Measurements from ENCODE around the gene JRKL. TPM values are rescaled to one million over a fixed set of nuclear protein-coding genes. Genes with fewer than 3 reads are reported as not detected.

JRKL gene
- total and polyA plus RNA-seq, 5 donors from 2014 or later, result 2.1 to 5.3 (median 3.4) TPM

DNA sequence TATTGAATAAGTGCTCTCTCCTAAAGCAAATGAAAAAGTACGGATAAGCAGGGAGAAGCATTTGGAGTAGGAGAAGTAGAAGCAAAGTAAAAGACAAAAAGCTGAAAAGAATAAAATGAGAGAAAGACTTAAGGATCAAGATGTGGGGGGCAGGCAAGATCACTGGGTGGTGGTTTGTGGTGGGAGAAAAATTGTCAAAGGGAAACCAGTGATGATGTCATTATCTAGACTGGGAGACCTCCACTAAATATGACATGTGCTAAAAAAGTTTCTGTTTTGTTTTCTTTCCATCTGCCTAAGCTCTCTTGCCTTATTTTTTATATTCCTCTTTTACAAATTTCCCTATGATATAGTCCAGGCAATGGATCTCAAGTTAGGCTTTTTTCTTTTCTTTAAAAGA lies 32.0 kb upstream of the JRKL start:
- peaks cover 46% of the 10 kb centered on the region for H3K36me3 ChIP-seq (ENCODE audit: control insufficient read depth, insufficient read depth, low read length)
- H3K4me1 Mint-ChIP-seq, result peaks cover 2 to 36% (median 14%) of the 10 kb centered on the region in 4 donors
- H3K9me3 ChIP-seq (ENCODE audit: control insufficient read depth in 2 of 2, low read length in 2 of 2), result no peaks in the 10 kb centered on the region
- peak overlapping the region in 1 of 3 donors; percentile 22 for H3K27ac Mint-ChIP-seq
- no peak for ATAC-seq (ENCODE audit: low read depth in 2 of 2)
- H3K4me3 ChIP-seq (ENCODE audit: low read depth, low read length), result no peak overlapping the region
- no peak overlapping the region for H3K27ac ChIP-seq (ENCODE audit: insufficient read depth, low read length, poor library complexity, severe bottlenecking)
- H3K9me3 Mint-ChIP-seq, result peaks cover 0 to 2% (median 0%) of the 10 kb centered on the region in 7 donors
- no peaks in the 10 kb centered on the region for H3K27me3 Mint-ChIP-seq
- no peak for DNase-seq
- H3K27me3 ChIP-seq (ENCODE audit: control insufficient read depth, insufficient read depth, low read length), result no peaks in the 10 kb centered on the region
- no peak overlapping the region for H3K4me3 Mint-ChIP-seq
- peaks cover 47% of the 10 kb centered on the region for H3K36me3 Mint-ChIP-seq
- H3K4me1 ChIP-seq (ENCODE audit: control insufficient read depth, insufficient read depth, low read length, poor library complexity, severe bottlenecking), result no peaks in the 10 kb centered on the region

DNA sequence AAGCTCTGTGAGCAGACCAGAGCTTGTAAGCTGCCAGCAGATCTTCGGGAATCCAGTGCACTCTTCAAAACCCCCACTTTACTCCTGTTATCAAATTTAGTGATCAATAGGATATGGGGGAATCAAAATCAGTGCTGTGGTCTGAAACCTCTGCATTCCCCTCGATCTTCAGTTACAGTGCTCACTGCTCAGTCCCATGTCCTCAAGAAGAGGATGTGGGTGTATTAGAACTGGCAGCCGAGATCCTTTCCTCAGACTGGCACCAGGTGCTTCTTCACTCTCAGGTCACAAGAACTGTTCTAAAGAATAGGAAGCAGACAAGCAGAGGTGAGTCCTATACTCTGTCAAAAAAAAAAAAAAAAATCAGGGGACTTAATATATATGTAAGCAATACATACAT lies 31.5 kb upstream of the JRKL start:
- Histone ChIP-seq H3K9me3 (ENCODE audit: control insufficient read depth in 2 of 2, low read length in 2 of 2) (no peaks in the 10 kb centered on the region), H3K4me1 (ENCODE audit: control insufficient read depth, insufficient read depth, low read length, poor library complexity, severe bottlenecking) (no peaks in the 10 kb centered on the region), H3K36me3 (ENCODE audit: control insufficient read depth, insufficient read depth, low read length) (peaks cover 46% of the 10 kb centered on the region), H3K27ac (ENCODE audit: insufficient read depth, low read length, poor library complexity, severe bottlenecking) (no peak overlapping the region), H3K4me3 (ENCODE audit: low read depth, low read length) (no peak overlapping the region), H3K27me3 (ENCODE audit: control insufficient read depth, insufficient read depth, low read length) (no peaks in the 10 kb centered on the region)
- no peak overlapping the region for H3K4me3 Mint-ChIP-seq
- no peaks in the 10 kb centered on the region for H3K27me3 Mint-ChIP-seq
- ATAC-seq (ENCODE audit: low read depth in 2 of 2) (no peak), DNase-seq (no peak)
- peaks cover 0 to 2% (median 0%) of the 10 kb centered on the region in 7 donors for H3K9me3 Mint-ChIP-seq
- H3K4me1 Mint-ChIP-seq, result peaks cover 2 to 36% (median 14%) of the 10 kb centered on the region in 4 donors
- H3K36me3 Mint-ChIP-seq, result peaks cover 47% of the 10 kb centered on the region
- H3K27ac Mint-ChIP-seq, result peak overlapping the region in 1 of 3 donors; percentile 22

DNA sequence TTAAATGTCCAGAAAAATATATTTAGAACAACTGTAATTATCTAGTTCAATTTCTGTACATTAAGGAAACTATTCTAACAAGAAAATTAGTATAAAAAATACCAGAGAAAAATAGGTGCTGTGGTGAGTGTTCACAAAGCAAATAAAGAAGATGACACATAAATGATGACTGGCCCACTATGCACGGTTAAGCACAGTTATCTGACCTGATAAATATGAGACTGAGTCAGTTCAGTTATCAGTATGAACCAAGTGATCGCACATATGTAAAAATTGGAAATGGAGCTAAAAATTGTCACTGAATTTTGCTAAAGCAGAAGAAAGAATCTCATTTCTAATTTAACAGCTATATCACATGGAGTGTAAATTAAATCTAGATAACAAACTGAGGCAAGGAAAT lies 28.0 kb upstream of the JRKL start:
- Histone ChIP-seq H3K27ac (ENCODE audit: insufficient read depth, low read length, poor library complexity, severe bottlenecking) (no peak overlapping the region), H3K4me3 (ENCODE audit: low read depth, low read length) (no peak overlapping the region), H3K27me3 (ENCODE audit: control insufficient read depth, insufficient read depth, low read length) (no peaks in the 10 kb centered on the region), H3K36me3 (ENCODE audit: control insufficient read depth, insufficient read depth, low read length) (peaks cover 55% of the 10 kb centered on the region), H3K9me3 (ENCODE audit: control insufficient read depth in 2 of 2, low read length in 2 of 2) (no peaks in the 10 kb centered on the region), H3K4me1 (ENCODE audit: control insufficient read depth, insufficient read depth, low read length, poor library complexity, severe bottlenecking) (no peaks in the 10 kb centered on the region)
- no peak for DNase-seq
- no peak for ATAC-seq (ENCODE audit: low read depth in 2 of 2)
- H3K4me3 Mint-ChIP-seq, result no peak overlapping the region
- no peak overlapping the region for H3K27ac Mint-ChIP-seq
- H3K9me3 Mint-ChIP-seq, result no peaks in the 10 kb centered on the region
- H3K4me1 Mint-ChIP-seq, result peaks cover 0 to 31% (median 9%) of the 10 kb centered on the region in 4 donors
- peaks cover 23% of the 10 kb centered on the region for H3K36me3 Mint-ChIP-seq
- H3K27me3 Mint-ChIP-seq, result no peaks in the 10 kb centered on the region

DNA sequence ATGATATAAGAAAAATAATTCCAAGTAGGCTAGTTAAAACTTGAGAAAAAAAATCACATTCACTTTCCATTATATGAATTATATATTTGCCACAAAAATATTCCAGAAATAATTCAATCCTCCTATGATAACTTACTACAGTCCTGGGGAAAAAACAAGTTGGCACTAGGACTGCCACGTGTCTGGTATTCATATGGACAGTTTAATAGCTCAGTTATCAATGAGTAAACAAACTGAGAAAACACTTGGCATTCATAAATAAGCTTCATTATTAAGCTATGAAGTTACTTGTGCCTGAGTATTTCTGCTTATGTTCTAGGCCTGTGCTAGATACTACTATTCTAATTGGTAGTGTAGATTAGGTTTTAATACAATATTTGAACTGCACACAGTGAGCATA lies 24.3 kb upstream of the JRKL start:
- Histone ChIP-seq H3K27me3 (ENCODE audit: control insufficient read depth, insufficient read depth, low read length) (no peaks in the 10 kb centered on the region), H3K4me3 (ENCODE audit: low read depth, low read length) (no peak overlapping the region), H3K36me3 (ENCODE audit: control insufficient read depth, insufficient read depth, low read length) (peaks cover 64% of the 10 kb centered on the region), H3K9me3 (ENCODE audit: control insufficient read depth in 2 of 2, low read length in 2 of 2) (no peaks in the 10 kb centered on the region), H3K4me1 (ENCODE audit: control insufficient read depth, insufficient read depth, low read length, poor library complexity, severe bottlenecking) (no peaks in the 10 kb centered on the region), H3K27ac (ENCODE audit: insufficient read depth, low read length, poor library complexity, severe bottlenecking) (no peak overlapping the region)
- peaks cover 0 to 12% (median 3%) of the 10 kb centered on the region in 4 donors for H3K4me1 Mint-ChIP-seq
- H3K27ac Mint-ChIP-seq, result no peak overlapping the region
- H3K27me3 Mint-ChIP-seq, result no peaks in the 10 kb centered on the region
- DNase-seq (no peak), ATAC-seq (ENCODE audit: low read depth in 2 of 2) (no peak)
- H3K9me3 Mint-ChIP-seq, result peaks cover 0 to 2% (median 0%) of the 10 kb centered on the region in 7 donors
- peaks cover 24% of the 10 kb centered on the region for H3K36me3 Mint-ChIP-seq
- H3K4me3 Mint-ChIP-seq, result no peak overlapping the region

DNA sequence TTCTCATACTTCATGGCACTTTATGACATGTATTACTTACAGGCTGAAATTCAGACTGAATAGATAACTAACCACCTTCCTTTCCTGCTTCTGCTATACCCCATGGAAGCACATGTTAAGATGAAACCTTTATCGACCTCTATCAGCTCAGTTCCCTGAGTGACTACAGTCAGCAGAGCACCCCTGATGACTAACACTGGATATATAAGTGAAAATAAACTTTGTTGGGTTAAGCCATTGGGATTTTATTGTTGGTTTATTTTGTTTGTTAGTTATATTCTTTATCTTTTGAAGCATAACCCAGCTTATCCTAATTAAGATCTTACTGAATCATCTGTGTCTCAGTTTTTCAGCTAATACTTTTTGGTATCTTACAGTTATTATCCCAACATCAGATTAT lies 23.8 kb upstream of the JRKL start:
- Mint-ChIP-seq H3K4me1 (peaks cover 0 to 12% (median 3%) of the 10 kb centered on the region in 4 donors), H3K27me3 (no peaks in the 10 kb centered on the region), H3K9me3 (peaks cover 0 to 2% (median 0%) of the 10 kb centered on the region in 7 donors), H3K4me3 (no peak overlapping the region), H3K36me3 (peaks cover 28% of the 10 kb centered on the region), H3K27ac (no peak overlapping the region)
- Histone ChIP-seq H3K4me1 (ENCODE audit: control insufficient read depth, insufficient read depth, low read length, poor library complexity, severe bottlenecking) (no peaks in the 10 kb centered on the region), H3K27ac (ENCODE audit: insufficient read depth, low read length, poor library complexity, severe bottlenecking) (no peak overlapping the region), H3K27me3 (ENCODE audit: control insufficient read depth, insufficient read depth, low read length) (no peaks in the 10 kb centered on the region), H3K36me3 (ENCODE audit: control insufficient read depth, insufficient read depth, low read length) (peaks cover 65% of the 10 kb centered on the region), H3K4me3 (ENCODE audit: low read depth, low read length) (no peak overlapping the region), H3K9me3 (ENCODE audit: control insufficient read depth in 2 of 2, low read length in 2 of 2) (no peaks in the 10 kb centered on the region)
- ATAC-seq (ENCODE audit: low read depth in 2 of 2), result no peak
- no peak for DNase-seq

DNA sequence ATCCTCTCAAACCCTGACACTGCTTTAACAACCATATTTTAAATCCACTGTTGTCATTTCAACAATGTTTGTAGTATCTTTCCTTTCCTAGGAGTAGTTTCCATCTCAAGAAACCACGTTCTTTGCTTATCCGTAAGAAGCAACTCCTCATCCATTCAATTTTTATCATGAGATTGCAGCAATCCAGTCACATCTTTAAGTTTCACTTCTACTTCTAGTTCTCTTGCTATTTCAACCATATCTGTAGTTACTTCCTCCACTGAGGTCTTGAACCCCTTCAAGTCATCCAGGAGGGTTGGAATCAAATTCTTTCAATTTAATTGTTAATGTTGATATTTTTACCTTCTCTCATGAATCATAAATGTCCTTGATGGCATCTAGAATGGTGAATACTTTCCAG lies 22.5 kb upstream of the JRKL start:
- H3K4me3 ChIP-seq (ENCODE audit: low read depth, low read length), result no peak overlapping the region
- H3K27me3 ChIP-seq (ENCODE audit: control insufficient read depth, insufficient read depth, low read length), result no peaks in the 10 kb centered on the region
- H3K9me3 ChIP-seq (ENCODE audit: control insufficient read depth in 2 of 2, low read length in 2 of 2), result no peaks in the 10 kb centered on the region
- peak overlapping the region in 1 of 4 donors; percentile 15 for H3K4me3 Mint-ChIP-seq
- no peak overlapping the region for H3K27ac Mint-ChIP-seq
- no peak for ATAC-seq (ENCODE audit: low read depth in 2 of 2)
- peaks cover 61% of the 10 kb centered on the region for H3K36me3 ChIP-seq (ENCODE audit: control insufficient read depth, insufficient read depth, low read length)
- no peaks in the 10 kb centered on the region for H3K4me1 ChIP-seq (ENCODE audit: control insufficient read depth, insufficient read depth, low read length, poor library complexity, severe bottlenecking)
- no peaks in the 10 kb centered on the region for H3K27me3 Mint-ChIP-seq
- H3K4me1 Mint-ChIP-seq, result peaks cover 0 to 8% (median 3%) of the 10 kb centered on the region in 4 donors
- H3K27ac ChIP-seq (ENCODE audit: insufficient read depth, low read length, poor library complexity, severe bottlenecking), result no peak overlapping the region
- H3K9me3 Mint-ChIP-seq, result peaks cover 0 to 2% (median 0%) of the 10 kb centered on the region in 7 donors
- peaks cover 35% of the 10 kb centered on the region for H3K36me3 Mint-ChIP-seq
- no peak for DNase-seq

DNA sequence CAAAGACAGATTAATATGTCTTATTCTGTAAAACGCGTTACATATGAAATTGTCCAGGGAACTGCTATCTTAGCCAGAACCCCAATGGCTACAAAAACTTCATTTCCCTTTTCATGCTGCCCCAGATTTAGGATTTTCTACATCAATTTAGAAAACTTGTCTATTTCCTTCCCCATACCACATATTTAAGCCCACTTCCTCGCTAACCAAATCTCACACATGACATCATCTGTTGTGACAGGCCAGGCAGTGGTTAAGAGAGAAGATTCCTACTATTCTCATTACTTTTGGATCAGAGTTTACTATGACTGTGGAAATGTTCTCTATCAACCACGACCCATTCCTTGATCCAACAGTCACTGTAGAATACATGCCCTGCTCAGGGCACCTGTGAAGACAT lies 16.0 kb upstream of the JRKL start:
- DNase-seq (no peak), ATAC-seq (ENCODE audit: low read depth in 2 of 2) (no peak)
- peaks cover 0 to 18% (median under 1%) of the 10 kb centered on the region in 4 donors for H3K4me1 Mint-ChIP-seq
- no peaks in the 10 kb centered on the region for H3K4me1 ChIP-seq (ENCODE audit: control insufficient read depth, insufficient read depth, low read length, poor library complexity, severe bottlenecking)
- H3K4me3 ChIP-seq (ENCODE audit: low read depth, low read length), result no peak overlapping the region
- H3K4me3 Mint-ChIP-seq, result no peak overlapping the region
- peaks cover 30% of the 10 kb centered on the region for H3K36me3 ChIP-seq (ENCODE audit: control insufficient read depth, insufficient read depth, low read length)
- no peaks in the 10 kb centered on the region for H3K27me3 Mint-ChIP-seq
- peaks cover 0 to 2% (median 0%) of the 10 kb centered on the region in 7 donors for H3K9me3 Mint-ChIP-seq
- H3K27ac ChIP-seq (ENCODE audit: insufficient read depth, low read length, poor library complexity, severe bottlenecking), result no peak overlapping the region
- H3K36me3 Mint-ChIP-seq, result peaks cover 28% of the 10 kb centered on the region
- no peaks in the 10 kb centered on the region for H3K9me3 ChIP-seq (ENCODE audit: control insufficient read depth in 2 of 2, low read length in 2 of 2)
- no peaks in the 10 kb centered on the region for H3K27me3 ChIP-seq (ENCODE audit: control insufficient read depth, insufficient read depth, low read length)
- no peak overlapping the region for H3K27ac Mint-ChIP-seq

DNA sequence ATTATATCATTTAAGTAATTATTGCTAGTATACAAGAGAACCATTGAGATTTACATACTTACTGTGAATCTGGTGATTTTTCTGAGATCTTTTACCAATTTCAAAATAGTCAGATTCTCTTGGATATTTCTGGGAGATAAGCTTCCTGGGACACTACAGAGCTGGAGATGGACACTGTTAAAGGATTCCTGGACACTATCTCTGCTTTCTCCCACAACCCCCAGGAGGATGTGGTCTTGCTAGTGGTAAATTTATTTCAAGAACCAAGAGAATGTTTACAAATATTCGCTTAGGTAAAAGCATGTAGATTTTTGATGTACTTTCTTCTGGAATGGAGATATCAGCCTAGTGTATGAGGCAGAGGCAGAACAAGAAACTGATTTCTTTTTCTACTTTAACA lies 13.0 kb upstream of the JRKL start:
- ATAC-seq (ENCODE audit: low read depth in 2 of 2), result no peak
- no peak for DNase-seq

More for the DNA sequence above, 13.0 kb upstream of the JRKL start:
- no peaks in the 10 kb centered on the region for H3K4me1 ChIP-seq (ENCODE audit: control insufficient read depth, insufficient read depth, low read length, poor library complexity, severe bottlenecking)
- no peak overlapping the region for H3K4me3 Mint-ChIP-seq
- no peaks in the 10 kb centered on the region for H3K27me3 ChIP-seq (ENCODE audit: control insufficient read depth, insufficient read depth, low read length)
- H3K36me3 Mint-ChIP-seq, result peaks cover 25% of the 10 kb centered on the region
- no peaks in the 10 kb centered on the region for H3K9me3 ChIP-seq (ENCODE audit: control insufficient read depth in 2 of 2, low read length in 2 of 2)
- no peaks in the 10 kb centered on the region for H3K27me3 Mint-ChIP-seq
- peaks cover 0 to 25% (median 9%) of the 10 kb centered on the region in 4 donors for H3K4me1 Mint-ChIP-seq
- peaks cover 0 to 1% (median 0%) of the 10 kb centered on the region in 7 donors for H3K9me3 Mint-ChIP-seq
- H3K4me3 ChIP-seq (ENCODE audit: low read depth, low read length), result no peak overlapping the region
- H3K27ac ChIP-seq (ENCODE audit: insufficient read depth, low read length, poor library complexity, severe bottlenecking), result no peak overlapping the region
- peaks cover 26% of the 10 kb centered on the region for H3K36me3 ChIP-seq (ENCODE audit: control insufficient read depth, insufficient read depth, low read length)
- H3K27ac Mint-ChIP-seq, result no peak overlapping the region
